ENCODE results near the gene SCNN1A.
A peak's percentile ranks its signal among the peaks of the same experiment; 100 is the strongest.

- TF ChIP-seq POLR2A (IDR thresholded peaks at IDR 0.05) (peak; percentile 15), CTCF (IDR thresholded peaks at IDR 0.05) (no peak)
Observed at GRCh38 chr12:6340032-6340638, 35.2 kb downstream of the SCNN1A start.

Data from ovary (tissue), 3 donors.